Lower lobe of right lung (tissue), 2 donors: ENCODE data around the gene NUAK1. TPM values are rescaled to one million over a fixed set of nuclear protein-coding genes. Genes with fewer than 3 reads are reported as not detected.

ENCODE experiments used
- ATAC-seq, 2 donors: fragments of 200-7000 bp; cut with Tn5 transposase; one replicate each; pipeline ENCODE4 v1.9.1; 2020 to 2022; ENCODE audit warnings: mild to moderate bottlenecking in 2 of 2, moderate library complexity in 2 of 2
- DNase-seq: peaks from one replicate; pipeline ENCODE4 v3.0.0-alpha.2; 2020
- H3K27ac ChIP-seq: fragments of 200-600 bp; one replicate; pipeline ENCODE4 v1.8.0; 2022
- H3K27me3 ChIP-seq: fragments of 200-600 bp; one replicate; pipeline ENCODE4 v1.8.0; 2022; ENCODE audit warnings: low read depth
- H3K36me3 ChIP-seq: fragments of 200-600 bp; one replicate; pipeline ENCODE4 v1.8.0; 2022; ENCODE audit warnings: mild to moderate bottlenecking
- H3K4me1 ChIP-seq: fragments of 200-600 bp; one replicate; pipeline ENCODE4 v1.8.0; 2022
- H3K4me3 ChIP-seq: fragments of 200-600 bp; one replicate; pipeline ENCODE4 v1.8.0; 2022; ENCODE audit warnings: mild to moderate bottlenecking
- H3K9me3 ChIP-seq: fragments of 200-600 bp; one replicate; pipeline ENCODE4 v1.8.0; 2022
- CTCF ChIP-seq: fragments of 200-600 bp; IDR thresholded peaks from one replicate; pipeline ENCODE4 v1.8.0; 2022; ENCODE audit warnings: antibody characterized with exemption, mild to moderate bottlenecking
- intact Hi-C: fragments of 100-400 bp; cut with DNase I; formaldehyde crosslinking; loops from one replicate; pipeline ENCODE4 v1.11.0; 2022
- total RNA-seq: library from RNA; stranded (reverse); fragmentation: NEBNext Ultra II Directional; extraction: Animal tissue kit (Norgen Biotek cat#: 25700); gene quantifications from one replicate; pipeline ENCODE4 v1.2.1, GENCODE V29; 2021
- donor health status: DM: no; HTN: yes; CAD: no; lungs with severe emphysema.

The NUAK1 gene
- total RNA-seq, 1 donor from 2014 or later = 17.5 TPM

GRCh38 chr12:106033161-106033675, 105.5 kb downstream of the NUAK1 start:
- ATAC-seq (no peak), DNase-seq (no peak)
- Histone ChIP-seq H3K9me3 (no peaks in the 10 kb centered on the region), H3K4me3 (no peak overlapping the region), H3K36me3 (no peaks in the 10 kb centered on the region), H3K27ac (no peak overlapping the region), H3K27me3 (no peaks in the 10 kb centered on the region), H3K4me1 (no peaks in the 10 kb centered on the region)
- TF ChIP-seq CTCF = no peak
- intact Hi-C loops = no loop called here

DNA sequence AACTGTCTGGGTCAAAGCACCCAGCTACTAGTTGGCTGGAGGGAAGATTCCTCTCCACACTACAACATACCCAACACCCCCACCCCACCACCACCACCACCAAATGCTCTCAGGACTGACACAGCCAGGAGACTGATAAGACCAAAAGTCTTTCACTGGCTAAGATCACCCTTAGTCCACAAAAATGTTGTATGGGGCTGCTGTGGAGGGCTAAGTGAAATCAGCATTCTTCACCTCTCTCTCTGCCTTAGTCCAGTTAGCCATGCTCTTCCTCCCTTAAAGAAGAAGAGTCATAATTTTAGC, 106.2 kb downstream of the NUAK1 start:
- TF ChIP-seq CTCF = no peak
- ATAC-seq (no peak), DNase-seq (no peak)
- Histone ChIP-seq H3K4me3 (no peak overlapping the region), H3K4me1 (no peaks in the 10 kb centered on the region), H3K27me3 (no peaks in the 10 kb centered on the region), H3K36me3 (no peaks in the 10 kb centered on the region), H3K27ac (no peak overlapping the region), H3K9me3 (no peaks in the 10 kb centered on the region)
- intact Hi-C loops = no loop called here

DNA sequence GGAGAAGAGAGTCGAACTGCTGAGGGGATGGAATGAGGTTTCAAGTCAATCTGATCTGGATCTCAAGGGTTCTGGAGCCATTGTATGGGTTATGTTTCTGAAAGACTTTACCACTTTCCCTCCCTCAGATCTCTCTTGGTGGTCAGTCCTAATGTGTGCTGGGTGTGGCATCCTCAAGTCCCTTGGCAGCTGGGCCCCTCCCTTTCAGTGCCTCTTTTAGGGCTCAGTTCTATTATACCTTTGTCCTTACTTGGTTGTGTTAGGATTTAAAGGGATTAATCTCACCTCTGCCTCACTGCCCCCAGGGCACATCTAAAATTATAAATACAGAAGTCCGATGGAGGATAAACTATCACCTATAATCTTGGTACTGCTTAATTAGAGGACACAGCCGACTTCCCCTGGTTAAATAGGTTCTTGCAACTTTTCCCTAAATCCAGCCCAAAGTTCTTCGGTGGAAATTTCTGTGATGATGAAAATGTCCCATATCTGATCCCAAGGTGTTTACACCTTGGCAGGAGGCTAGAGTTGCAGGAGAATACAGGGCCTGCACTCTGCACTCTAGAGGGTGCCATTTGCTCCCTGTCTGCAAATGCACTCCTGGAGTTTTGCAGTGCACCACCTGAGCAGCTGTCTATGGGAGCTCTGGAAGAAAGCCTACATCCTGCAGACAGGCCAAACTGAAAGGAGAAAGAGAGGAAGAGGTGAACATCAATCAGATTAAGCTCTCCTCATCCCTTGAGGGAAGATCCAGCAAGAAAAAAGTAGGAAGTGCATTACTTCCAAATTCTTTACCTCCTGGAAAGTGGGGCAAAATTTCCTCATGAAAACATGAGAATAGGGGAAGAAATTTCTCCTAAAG, 106.8 kb downstream of the NUAK1 start:
- Histone ChIP-seq H3K4me3 (no peak overlapping the region), H3K27me3 (no peaks in the 10 kb centered on the region), H3K27ac (no peak overlapping the region), H3K4me1 (no peaks in the 10 kb centered on the region), H3K36me3 (no peaks in the 10 kb centered on the region), H3K9me3 (no peaks in the 10 kb centered on the region)
- intact Hi-C loops = no loop called here
- DNase-seq = no peak
- TF ChIP-seq CTCF = no peak
- no peak for ATAC-seq

GRCh38 chr12:106030210-106031071, 108.3 kb downstream of the NUAK1 start:
- no peaks in the 10 kb centered on the region for H3K9me3 ChIP-seq
- H3K4me1 ChIP-seq = no peaks in the 10 kb centered on the region
- DNase-seq (no peak), ATAC-seq (peak in 1 of 2 donors; percentile 9)
- TF ChIP-seq CTCF = no peak
- no peak overlapping the region for H3K4me3 ChIP-seq
- intact Hi-C loops = no loop called here
- H3K36me3 ChIP-seq = no peaks in the 10 kb centered on the region
- no peaks in the 10 kb centered on the region for H3K27me3 ChIP-seq
- H3K27ac ChIP-seq = no peak overlapping the region

GRCh38 chr12:106029532-106029931, 109.2 kb downstream of the NUAK1 start:
- Histone ChIP-seq H3K4me3 (no peak overlapping the region), H3K27me3 (no peaks in the 10 kb centered on the region), H3K9me3 (no peaks in the 10 kb centered on the region), H3K36me3 (no peaks in the 10 kb centered on the region), H3K27ac (no peak overlapping the region), H3K4me1 (no peaks in the 10 kb centered on the region)
- no peak for TF ChIP-seq CTCF
- no peak for ATAC-seq
- no peak for DNase-seq
- intact Hi-C loops = no loop called here
